Measurements from ENCODE around the gene TPX2. TPM values are rescaled to one million over a fixed set of nuclear protein-coding genes. Genes with fewer than 3 reads are reported as not detected.

Gene TPX2, protein sequence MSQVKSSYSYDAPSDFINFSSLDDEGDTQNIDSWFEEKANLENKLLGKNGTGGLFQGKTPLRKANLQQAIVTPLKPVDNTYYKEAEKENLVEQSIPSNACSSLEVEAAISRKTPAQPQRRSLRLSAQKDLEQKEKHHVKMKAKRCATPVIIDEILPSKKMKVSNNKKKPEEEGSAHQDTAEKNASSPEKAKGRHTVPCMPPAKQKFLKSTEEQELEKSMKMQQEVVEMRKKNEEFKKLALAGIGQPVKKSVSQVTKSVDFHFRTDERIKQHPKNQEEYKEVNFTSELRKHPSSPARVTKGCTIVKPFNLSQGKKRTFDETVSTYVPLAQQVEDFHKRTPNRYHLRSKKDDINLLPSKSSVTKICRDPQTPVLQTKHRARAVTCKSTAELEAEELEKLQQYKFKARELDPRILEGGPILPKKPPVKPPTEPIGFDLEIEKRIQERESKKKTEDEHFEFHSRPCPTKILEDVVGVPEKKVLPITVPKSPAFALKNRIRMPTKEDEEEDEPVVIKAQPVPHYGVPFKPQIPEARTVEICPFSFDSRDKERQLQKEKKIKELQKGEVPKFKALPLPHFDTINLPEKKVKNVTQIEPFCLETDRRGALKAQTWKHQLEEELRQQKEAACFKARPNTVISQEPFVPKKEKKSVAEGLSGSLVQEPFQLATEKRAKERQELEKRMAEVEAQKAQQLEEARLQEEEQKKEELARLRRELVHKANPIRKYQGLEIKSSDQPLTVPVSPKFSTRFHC
- 1.4 TPM for total RNA-seq
- polyA plus RNA-seq (ENCODE audit: insufficient read depth, low read depth, low replicate concordance): 0.47 TPM
- long read RNA-seq, donor 1, partial matches to known transcripts: 6 of 7 reads
- long read RNA-seq, donor 1, other reads (novel, unspliced or antisense): 0 of 7 reads
- long read RNA-seq, donor 2, partial matches to known transcripts: 0 of 3 reads
- long read RNA-seq, donor 2, other reads (novel, unspliced or antisense): 0 of 3 reads
- long read RNA-seq, donor 3, partial matches to known transcripts: 0 of 4 reads
- long read RNA-seq, donor 3, other reads (novel, unspliced or antisense): 0 of 4 reads
- long read RNA-seq, donor 4, transcript TPX2-201 (18 exons, 3,497 nt): major isoform, 5 of 5 reads
- long read RNA-seq, donor 4, partial matches to known transcripts: 0 of 5 reads
- long read RNA-seq, donor 4, other reads (novel, unspliced or antisense): 0 of 5 reads
- long read RNA-seq, donor 5, partial matches to known transcripts: 0 of 1 reads
- long read RNA-seq, donor 5, other reads (novel, unspliced or antisense): 0 of 1 reads
- long read RNA-seq, donor 6, partial matches to known transcripts: 12 of 16 reads
- long read RNA-seq, donor 6, other reads (novel, unspliced or antisense): 0 of 16 reads
- long read RNA-seq, donor 7: 0 reads
- long read RNA-seq, donor 8, partial matches to known transcripts: 0 of 1 reads
- long read RNA-seq, donor 8, other reads (novel, unspliced or antisense): 0 of 1 reads
- long read RNA-seq, donor 9: 0 reads
- long read RNA-seq, donor 10, partial matches to known transcripts: 0 of 4 reads
- long read RNA-seq, donor 10, other reads (novel, unspliced or antisense): 0 of 4 reads

DNA sequence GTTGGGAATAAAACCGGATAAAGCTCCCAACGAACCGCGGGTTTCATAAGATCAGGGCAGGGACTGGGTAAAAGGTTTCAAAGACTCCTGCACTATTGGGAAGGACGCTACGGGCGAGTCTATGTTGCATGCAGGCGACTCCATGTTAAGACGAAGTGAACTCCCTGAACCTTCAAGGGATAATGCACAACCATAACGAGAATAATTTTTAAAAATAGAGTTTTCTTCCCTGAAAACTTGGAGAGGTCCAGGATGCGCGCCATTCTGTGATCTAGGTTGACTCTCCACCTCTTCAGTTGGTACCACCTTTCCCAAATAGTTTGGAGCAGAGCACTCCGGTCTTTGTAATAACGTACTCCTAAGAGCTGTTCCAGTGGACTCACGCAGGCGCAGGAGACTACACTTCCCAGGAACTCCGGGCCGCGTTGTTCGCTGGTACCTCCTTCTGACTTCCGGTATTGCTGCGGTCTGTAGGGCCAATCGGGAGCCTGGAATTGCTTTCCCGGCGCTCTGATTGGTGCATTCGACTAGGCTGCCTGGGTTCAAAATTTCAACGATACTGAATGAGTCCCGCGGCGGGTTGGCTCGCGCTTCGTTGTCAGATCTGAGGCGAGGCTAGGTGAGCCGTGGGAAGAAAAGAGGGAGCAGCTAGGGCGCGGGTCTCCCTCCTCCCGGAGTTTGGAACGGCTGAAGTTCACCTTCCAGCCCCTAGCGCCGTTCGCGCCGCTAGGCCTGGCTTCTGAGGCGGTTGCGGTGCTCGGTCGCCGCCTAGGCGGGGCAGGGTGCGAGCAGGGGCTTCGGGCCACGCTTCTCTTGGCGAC is at the start of gene TPX2:
Gene TPX2 (plus strand): TSS at position 562 of the 821 bp plus-strand sequence. CDS start 18,187 bp downstream, outside the sequence.
- H3K4me1 ChIP-seq (ENCODE audit: control insufficient read depth in 2 of 3, insufficient read depth in 2 of 3, low read depth in 1 of 3, low read length in 3 of 3): peaks cover 0 to 3% (median 0%) of the 10 kb centered on the region in 3 donors
- intact Hi-C loops (cut with DNase I): no loop called here
- H3K4me3 ChIP-seq (ENCODE audit: low read length in 3 of 3): peak within 1 kb of the TSS; percentile 80 to 94 (median 93)
- H3K9ac ChIP-seq (ENCODE audit: low read length in 3 of 3): peak within 1 kb of the TSS in 2 of 3 donors; percentile 37 to 96
- H3K27ac ChIP-seq (ENCODE audit: low read depth in 2 of 2, low read length in 2 of 2): peak within 1 kb of the TSS; percentile 3 to 23
- TF ChIP-seq, protein P1, sequence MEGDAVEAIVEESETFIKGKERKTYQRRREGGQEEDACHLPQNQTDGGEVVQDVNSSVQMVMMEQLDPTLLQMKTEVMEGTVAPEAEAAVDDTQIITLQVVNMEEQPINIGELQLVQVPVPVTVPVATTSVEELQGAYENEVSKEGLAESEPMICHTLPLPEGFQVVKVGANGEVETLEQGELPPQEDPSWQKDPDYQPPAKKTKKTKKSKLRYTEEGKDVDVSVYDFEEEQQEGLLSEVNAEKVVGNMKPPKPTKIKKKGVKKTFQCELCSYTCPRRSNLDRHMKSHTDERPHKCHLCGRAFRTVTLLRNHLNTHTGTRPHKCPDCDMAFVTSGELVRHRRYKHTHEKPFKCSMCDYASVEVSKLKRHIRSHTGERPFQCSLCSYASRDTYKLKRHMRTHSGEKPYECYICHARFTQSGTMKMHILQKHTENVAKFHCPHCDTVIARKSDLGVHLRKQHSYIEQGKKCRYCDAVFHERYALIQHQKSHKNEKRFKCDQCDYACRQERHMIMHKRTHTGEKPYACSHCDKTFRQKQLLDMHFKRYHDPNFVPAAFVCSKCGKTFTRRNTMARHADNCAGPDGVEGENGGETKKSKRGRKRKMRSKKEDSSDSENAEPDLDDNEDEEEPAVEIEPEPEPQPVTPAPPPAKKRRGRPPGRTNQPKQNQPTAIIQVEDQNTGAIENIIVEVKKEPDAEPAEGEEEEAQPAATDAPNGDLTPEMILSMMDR (IDR thresholded peaks at IDR 0.05; ENCODE audit: borderline replicate concordance, extremely low read depth, insufficient read depth): peak; percentile 6
- H3K36me3 ChIP-seq (ENCODE audit: control insufficient read depth in 2 of 3, insufficient read depth in 3 of 3, low read length in 3 of 3): no peaks in the 10 kb centered on the region
- FAIRE-seq (peak; percentile 70), DNase-seq (peak; percentile 97 to 99 (median 97))
- no peaks in the 10 kb centered on the region for H3K27me3 ChIP-seq (ENCODE audit: control insufficient read depth, insufficient read depth, low read length)
- no peaks in the 10 kb centered on the region for H3K9me3 ChIP-seq (ENCODE audit: control insufficient read depth in 2 of 3, insufficient read depth in 1 of 3, low read length in 3 of 3)

DNA sequence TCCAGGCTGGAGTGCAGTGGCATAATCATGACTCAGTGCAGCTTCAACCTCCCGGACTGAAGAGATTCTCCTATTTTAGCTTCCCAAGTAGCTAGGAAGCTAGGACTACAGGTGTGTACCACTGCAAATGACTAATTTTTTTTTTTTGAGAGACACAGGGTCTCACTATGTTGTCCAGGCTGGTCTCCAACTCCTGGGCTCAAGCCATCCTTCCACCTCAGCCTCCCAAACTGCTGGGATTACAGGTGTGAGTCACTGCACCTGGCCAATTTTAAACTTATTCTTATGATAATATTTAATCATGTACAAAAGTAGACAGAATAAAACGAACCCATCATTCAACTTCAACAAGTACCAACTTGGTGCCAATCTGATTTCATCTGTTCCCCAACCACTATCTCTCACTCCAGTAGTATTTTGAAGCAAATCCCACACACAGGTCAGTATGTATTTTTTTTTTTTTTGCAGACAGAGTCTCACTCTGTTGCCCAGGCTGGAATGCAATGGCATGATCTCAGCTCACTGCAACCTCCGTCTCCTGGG is 48.9 kb upstream of the TPX2 start:
- H3K36me3 ChIP-seq (ENCODE audit: control insufficient read depth in 2 of 3, insufficient read depth in 3 of 3, low read length in 3 of 3): peaks cover 2 to 26% (median 6%) of the 10 kb centered on the region in 3 donors
- peaks cover 0 to 35% (median 32%) of the 10 kb centered on the region in 3 donors for H3K4me1 ChIP-seq (ENCODE audit: control insufficient read depth in 2 of 3, insufficient read depth in 2 of 3, low read depth in 1 of 3, low read length in 3 of 3)
- no peaks in the 10 kb centered on the region for H3K27me3 ChIP-seq (ENCODE audit: control insufficient read depth, insufficient read depth, low read length)
- H3K9ac ChIP-seq (ENCODE audit: low read length in 3 of 3): no peak overlapping the region
- TF ChIP-seq, protein P1 (IDR thresholded peaks at IDR 0.05; ENCODE audit: borderline replicate concordance, extremely low read depth, insufficient read depth): no peak
- FAIRE-seq (no peak), DNase-seq (no peak)
- intact Hi-C loops (cut with DNase I): no loop called here
- no peaks in the 10 kb centered on the region for H3K9me3 ChIP-seq (ENCODE audit: control insufficient read depth in 2 of 3, insufficient read depth in 1 of 3, low read length in 3 of 3)
- H3K27ac ChIP-seq (ENCODE audit: low read depth in 2 of 2, low read length in 2 of 2): no peak overlapping the region
- no peak overlapping the region for H3K4me3 ChIP-seq (ENCODE audit: low read length in 3 of 3)

All from kidney (tissue), 22 donors.